Measurements from ENCODE around the gene UBR4.
A peak's percentile ranks its signal among the peaks of the same experiment; 100 is the strongest.

The UBR4 gene

DNA sequence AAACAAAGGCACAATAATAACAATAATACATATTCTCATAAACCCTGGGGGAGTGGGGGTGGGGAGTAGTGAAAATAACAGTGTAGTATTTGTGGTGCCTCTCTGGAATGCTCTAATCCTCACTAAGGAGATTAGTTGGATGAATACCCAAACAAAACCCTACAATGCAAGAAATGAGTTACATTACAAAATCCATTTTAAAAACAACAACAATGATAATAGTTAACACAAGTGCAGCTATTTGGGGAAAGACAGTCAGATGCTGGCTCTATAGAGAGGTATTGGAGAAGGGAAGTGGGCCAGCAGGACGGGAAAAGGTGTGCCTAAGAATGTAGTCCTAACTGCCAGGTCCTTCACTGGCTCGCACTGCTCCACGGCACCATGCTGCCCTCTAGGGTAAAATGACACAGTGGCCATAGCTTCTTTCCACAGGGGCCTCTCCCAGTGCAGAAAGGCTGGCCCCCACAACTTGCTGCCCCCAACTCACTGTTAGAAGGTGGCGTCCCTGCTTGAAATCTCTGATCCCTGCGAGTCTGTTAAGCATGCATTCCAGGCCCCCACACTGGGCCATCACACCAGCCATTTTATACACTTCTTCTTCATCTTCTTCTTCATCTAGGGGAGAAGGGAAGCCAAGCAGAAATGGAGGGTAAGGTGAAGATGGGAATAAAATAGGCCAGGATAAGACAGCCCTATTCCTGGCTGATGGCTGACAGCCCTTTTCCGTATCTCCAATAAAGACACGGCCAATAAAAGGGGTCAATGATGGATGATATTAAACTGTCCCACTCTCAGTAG lies 113.8 kb downstream of the UBR4 start:
- DNase-seq, result peak in 24 of 51 donors; percentile 2 to 56 (median 23)

DNA sequence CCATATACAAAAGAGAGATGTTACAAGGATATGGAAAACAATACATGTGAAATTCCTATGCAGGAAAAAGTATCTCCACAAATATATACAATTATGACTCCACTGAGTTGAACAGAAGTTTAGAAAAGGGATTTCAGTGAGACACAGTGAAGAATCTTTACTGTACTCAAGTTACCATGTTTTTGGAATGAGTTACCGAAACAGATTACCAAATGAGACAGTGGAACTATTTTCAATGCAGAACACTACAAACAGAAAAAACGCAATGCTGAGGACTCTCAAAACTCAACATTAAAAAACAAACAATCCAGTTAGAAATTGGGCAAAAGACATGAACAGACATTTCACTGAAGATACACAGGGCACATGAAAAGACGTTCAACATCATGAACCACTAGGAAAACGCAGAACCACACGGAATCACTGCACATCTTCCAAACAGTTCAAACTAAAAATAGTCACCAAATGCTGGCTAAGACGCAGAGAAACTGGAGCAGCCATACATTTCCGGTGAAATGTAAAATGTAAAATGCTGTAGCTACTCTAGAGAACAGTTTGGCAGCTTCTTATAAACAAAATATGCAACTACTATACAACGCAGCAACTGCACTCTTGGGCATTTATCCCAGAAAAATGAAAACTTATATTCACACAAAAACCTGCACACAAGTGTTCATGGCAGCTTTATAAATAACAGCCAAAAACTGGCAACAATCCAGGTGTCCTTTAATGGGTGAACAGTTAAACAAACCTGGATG lies 118.7 kb downstream of the UBR4 start:
- DNase-seq, result no peak

DNA sequence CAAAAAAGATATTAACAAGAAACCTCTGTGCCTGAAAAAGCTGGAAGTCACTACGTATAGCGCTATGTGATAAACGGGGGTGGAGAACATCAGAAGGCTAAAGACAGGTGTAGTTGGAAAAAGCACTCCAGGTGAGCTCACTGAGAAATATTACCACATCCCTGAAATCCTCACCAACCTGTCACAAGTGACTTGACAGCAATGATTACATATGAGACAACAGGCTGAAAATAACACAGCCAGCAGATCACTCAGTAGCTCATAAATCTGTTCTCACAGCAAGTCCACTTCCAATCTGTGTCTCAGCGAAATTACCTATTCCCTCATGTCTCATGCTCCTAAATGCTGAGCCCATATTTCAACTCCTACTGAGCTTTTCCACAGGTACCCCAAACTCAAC lies 120.5 kb downstream of the UBR4 start:
- DNase-seq, result no peak

DNA sequence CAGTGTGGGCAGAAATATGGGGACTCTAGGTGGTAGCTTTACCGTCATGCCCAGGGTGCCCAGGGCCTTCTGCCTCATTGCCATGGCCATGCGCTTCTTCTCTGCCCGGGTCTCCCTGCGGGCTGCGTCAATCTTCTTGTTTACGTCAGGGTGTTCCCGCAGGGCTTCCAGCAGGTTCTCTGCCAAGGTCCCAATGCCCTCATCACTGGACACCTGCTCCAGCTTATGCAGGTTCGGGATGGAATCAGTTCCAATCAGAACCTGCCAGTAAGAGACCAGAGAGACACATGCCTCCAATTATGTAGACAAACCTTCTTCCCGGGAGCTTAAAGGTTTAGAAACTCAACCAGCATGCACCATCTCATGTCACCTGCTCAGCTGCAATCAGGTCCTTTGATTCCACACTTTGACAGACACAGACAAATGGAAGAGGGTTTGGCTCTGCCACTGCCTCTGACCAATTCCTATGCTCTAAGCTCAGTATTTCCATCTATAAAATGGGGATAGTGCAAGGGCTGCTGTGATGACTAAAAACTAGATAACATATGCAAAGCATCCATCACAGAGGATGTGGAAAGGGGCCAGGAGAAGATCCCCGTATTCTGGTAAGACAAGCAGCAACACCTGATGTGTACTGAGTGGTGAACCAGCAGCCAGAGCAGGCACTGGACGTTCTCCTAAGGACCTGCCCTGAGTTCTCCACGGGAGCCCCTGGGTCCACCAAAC lies 121.2 kb downstream of the UBR4 start:
- DNase-seq, result no peak

DNA sequence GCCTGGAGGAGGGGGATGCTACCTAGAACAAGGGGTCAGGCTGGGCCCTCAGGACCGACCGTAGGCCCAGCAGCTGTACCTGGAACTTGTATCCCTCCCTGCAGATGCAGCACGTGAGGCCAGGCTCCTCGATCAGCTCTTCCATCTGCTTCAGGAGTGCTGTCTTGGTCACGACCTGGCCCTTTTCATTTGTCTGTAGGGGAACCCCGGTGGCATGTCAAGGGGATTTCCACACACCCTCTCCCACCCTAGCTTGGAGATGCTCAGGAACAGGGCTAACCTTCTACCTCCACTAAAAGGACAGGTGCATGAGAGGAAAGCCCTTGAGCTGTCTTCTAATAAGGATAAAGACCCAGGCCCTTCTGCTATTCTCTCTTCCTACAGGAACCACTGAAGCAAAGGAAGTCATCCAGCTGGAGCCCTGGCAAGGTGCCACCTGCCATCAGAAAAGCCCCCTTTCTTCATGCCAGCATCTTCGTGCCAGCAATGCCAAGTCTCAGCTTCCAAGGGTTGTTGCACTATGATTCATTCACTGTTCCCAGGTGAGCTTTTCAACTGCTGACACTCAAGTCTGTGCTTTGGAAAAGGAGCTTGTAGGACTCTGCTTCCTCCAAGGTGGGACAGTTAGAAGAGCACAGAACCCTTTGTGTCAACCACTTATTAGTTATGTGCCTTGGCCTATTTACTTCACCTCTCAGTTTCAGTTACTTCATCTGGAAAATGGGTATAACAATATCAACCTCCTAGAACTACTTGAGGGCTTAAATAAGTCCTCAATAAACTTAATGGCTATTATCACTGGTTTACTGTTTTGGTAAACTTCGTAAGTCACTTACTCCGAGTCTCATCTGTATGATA lies 122.1 kb downstream of the UBR4 start:
- DNase-seq, result peak in 1 of 51 donors; percentile 10

DNA sequence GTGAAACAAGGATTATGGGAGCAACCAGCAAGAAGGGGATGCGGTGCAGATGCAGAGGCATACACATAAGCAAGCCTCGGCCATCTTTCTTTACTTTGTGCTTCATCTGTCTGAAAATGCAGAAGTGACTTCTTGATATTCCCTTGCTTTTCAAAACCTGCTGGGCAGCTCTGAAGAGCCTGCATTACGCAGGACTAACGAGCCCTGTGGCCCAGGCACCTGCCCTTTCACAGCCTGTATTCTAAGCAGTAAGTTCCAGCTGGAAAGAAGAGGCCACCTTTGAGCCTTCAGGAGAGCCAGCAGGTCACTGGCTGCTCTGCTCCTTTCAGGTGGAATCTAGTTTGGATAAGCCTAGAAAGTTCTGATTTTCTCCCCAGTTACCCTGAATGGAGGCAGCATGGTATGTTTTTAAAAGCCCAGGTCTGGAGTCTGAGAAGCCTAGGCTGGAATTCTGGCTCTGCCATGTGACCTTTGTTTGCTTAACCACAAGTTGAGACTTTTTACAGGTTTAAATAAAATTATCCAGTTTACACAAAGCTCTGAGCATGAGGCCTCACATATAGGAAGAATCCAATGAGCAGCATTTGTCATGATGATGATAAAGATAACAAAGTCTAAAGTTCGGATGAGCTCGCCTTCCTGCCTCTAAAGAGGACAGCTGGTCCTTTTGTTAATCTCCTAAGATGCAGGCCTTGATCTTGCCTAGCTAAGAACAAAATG lies 122.9 kb downstream of the UBR4 start:
- no peak for DNase-seq

DNA sequence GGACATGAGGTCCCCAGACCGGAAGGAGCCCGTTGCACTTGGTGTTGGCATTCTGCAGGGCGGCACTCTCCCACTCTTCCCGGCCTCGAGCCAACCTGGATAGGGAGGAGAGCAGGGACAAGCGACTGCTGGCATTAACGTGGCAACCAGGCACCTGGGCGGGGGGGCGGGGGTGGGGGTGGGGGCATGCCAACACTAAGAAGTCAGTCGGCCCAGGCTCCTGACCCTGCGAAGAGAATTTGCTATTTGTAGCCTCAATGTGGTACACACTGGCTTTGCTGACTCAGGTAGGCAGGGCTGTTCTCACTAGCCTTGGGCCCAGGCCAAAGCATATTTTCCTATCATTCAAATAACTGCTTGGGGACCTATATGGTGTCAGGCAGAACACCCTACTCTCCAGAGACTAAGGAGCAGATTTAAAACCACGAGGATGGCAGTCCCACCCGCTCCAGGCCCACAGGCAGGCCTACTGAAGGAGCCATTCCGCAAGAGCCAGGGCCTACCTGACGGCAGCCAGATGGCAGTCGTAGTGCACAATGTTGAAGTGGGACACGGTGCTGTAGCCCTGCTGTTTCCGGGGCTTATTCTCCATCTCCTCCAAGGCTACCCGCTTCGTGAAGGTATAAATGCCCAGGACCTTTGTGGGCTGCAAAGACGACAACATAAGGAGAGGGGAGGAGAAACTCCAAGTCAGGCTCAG lies 123.7 kb downstream of the UBR4 start:
- no peak for DNase-seq

DNA sequence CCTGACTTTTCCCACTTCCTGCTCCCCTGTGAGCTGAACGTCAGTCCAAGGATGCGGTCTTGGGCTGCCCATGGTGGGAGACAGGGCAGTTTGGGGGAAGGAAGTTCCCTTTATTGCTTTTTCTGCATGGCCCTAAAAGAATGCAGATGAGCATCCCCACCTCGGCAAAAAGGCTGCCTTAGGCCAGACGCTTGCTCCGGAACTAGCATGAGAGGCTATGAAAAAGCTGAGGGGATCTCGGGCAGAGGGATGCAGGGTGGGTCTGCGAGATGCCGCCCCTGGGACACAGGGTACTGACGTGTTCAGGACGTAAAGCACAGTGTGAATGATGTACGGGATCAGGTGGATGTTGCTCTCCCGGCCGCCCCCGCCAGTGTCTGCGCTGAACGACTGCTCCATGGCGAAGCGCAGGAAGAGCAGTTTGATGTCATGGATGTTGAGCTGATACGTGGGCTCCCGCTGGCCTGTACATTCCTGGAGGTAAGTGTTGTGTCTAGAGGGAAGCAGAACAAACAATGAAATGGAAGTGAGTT lies 125.8 kb downstream of the UBR4 start:
- no peak for DNase-seq

DNA sequence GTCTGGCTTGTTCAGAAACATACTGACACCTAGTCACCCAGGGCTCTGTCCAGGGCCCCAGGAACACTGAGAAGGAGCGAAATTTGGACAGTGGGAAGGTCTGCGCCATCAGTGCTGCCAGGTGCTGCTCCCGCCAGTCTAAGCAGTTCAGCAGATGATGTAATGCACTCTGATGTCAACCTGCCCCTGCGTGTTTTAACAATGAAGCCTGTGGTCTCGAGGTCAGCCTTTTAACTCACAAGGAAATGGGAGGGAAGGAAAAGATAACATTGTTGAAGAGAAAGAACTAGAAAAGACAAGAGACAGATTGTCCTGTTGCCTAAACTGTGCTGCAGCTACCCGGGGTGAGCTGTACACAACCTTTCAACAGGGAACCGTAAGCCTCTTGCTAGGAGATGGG lies 127.0 kb downstream of the UBR4 start:
- no peak for DNase-seq

DNA sequence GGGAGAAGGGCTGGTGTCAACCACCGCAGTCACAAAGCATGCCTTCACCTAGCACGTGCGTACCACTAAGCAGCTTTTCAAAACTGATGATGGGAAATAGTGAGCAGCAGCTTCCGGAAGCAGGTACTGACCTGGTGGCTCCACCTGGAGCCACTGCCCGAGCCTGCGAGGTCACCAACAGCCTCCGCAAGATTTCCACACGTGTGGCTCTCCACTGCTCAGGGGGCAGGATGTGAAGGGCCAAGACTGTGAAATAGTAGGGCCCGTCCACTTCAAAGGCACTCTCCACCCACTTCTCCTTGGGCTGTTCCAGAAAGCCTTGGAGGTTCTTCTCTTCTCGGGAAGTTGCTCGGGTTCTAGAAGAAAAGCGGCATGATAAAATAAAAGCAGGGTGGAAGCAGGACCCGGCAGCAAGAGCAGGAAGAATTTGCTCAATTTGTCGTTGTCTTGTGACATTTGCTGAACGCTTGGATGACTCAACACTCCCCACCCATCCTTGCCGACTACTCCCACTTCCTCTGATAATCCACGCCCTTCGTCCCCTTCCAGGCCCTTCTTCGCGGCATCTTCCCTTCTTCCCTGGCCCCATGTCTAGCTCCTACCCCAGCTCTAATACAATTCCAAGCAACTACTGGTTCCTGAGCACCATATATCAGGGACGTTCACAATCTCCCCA lies 128.7 kb downstream of the UBR4 start:
- DNase-seq, result peak in 1 of 51 donors; percentile 25

DNA sequence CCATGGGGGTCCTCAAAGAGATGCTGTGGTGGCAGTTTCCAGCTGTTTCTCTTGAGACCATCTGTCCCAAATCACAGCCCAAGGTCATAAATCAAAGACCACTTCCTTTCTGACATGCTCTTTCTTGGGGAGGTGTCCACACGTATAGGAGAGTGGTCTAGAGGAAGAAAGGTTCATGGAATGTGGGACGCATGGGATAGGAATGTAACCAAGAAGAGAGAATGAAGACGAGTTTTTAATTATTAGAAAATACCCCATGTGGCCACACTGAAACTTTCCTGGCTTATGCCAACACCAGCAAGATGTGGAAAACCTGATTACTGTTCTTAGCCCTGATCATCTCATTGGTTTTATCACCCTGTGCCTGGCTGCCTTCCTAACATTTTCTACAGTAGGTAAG lies 129.3 kb downstream of the UBR4 start:
- no peak for DNase-seq

DNA sequence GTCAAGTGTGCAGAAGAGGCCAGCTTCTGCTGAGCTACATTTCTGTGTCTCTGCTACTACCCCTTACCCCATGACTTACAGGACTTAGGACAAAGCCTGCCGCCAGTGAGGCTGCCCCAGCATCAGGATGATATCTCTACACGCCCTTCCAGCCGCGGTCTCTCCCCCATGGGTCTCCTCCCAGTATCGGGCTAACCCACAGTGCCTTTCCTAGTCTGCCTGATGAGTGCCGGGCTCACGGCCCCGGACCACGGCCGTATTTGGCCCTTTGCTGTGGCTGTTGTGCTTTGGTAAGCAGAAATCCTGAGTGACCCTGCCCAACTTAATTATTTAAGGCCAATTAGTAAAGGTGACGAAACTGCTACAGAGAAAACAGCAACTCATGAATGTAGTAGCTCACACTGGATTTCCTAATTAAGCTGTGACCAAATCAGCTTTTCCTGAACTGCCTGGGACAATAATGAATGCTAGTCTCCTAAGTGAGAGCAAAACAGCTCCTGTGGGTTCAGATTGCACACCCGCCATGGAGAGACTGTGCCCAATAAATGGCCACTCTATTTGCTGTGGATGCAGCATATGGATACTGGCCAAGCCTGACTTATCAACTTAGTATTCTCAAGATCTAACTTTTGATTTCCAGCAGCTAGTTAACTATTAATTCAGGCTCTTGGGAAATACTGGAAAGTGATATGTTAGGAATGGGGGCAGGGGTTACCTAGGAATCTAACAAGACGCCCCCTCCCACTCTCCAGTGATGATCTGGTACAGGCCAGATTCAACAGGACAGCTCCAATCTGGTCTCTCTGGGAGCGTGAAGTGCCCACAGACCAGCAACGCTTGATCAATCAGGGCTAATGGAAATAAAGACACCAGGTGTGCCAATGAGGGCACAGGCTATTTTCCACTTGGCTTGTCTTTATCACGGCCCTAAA lies 130.3 kb downstream of the UBR4 start:
- peak in 1 of 51 donors; percentile 20 for DNase-seq

DNA sequence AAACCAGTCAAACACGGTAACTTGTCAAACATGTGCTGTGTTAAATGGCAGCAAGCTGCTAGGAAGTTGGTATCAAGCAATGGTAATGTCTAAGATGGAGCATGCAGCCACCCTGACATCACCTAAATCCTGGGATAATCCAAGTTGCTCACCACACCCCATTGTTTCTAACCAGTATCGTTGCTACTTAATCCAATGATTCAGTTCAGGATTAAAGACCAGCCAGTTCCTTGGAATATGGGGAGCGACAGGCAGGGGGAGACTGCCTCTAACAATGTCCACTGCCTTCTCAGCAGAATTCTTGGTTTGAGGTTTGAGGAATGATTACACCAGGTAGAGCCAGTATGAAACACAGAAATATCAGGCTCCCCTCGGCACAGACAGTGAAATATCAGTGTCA lies 131.5 kb downstream of the UBR4 start:
- DNase-seq, result no peak

DNA sequence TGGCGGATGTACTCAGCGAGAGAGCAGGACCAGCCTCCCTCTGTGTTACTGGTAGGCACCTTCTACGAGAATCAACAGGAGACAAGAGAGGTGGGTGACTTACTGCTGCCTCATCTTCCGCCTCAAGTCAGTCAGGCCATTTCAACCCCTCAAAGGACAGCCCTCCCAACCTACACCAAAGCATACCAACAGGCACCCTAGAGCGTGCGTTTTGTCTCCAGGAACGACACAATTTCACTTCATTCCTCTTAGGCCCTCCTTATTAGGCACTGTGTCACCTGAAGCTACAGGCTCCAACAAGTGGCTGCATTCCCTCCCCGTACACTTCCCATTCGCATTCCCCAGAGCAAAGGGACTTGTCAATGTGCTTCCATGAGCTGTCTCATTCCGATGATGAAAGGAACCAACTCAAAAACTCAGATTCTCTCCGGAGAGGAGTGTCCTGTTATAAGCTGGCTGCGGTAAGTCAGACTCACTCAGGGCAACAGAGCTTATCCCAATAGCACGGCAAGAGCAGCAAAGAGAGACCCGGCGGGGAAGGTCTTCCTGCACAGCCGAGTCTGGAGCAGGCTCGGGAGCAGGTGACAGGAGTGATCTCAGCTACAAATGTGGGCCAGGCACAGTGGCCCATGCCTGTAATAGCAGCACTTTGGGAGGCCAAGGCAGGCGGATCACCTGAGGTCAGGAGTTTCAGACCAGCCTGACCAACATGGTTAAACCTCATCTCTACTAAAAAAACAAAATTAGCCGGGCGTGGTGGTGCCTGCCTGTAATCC lies 133.0 kb downstream of the UBR4 start:
- no peak for DNase-seq

DNA sequence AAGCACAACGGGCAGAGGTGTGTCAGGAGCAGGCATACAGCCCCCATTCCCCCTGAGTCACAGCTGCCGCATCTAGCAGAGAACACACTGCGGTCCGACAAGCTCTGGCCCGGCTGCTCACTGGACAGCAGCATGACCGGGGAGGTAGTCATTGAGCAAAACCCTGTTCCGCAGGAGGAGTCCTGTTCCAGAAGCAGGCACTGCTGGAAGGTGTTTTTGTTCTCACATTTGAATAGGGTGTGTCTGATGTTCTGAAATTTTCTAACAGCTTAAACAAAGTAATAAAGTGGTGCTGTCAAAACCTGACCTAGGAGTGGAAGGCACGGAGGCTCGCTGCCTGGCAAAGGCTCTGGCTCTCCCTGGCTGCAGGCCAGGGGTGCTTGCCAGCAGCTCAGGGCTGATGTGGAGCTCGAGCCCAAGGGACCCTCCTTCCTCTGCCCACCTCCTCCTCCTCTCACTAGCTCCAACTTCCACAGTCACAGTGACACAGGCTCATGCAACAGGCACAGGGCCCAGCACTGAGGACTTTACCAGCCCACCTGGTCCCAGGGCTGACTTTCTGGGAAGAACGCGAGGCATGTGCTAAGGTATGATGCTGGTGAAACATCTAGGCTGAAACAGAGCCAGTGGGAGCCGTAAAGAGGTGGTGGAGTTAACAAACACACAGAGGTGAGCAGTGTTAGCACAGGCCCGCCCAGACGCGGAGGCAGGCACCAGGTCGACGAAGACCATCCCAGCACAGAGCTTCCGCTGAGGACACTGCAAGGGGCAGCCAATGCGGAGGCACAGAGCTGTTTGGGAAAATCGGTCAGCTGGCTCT lies 135.0 kb downstream of the UBR4 start:
- peak in 10 of 51 donors; percentile 9 to 34 (median 18) for DNase-seq

DNA sequence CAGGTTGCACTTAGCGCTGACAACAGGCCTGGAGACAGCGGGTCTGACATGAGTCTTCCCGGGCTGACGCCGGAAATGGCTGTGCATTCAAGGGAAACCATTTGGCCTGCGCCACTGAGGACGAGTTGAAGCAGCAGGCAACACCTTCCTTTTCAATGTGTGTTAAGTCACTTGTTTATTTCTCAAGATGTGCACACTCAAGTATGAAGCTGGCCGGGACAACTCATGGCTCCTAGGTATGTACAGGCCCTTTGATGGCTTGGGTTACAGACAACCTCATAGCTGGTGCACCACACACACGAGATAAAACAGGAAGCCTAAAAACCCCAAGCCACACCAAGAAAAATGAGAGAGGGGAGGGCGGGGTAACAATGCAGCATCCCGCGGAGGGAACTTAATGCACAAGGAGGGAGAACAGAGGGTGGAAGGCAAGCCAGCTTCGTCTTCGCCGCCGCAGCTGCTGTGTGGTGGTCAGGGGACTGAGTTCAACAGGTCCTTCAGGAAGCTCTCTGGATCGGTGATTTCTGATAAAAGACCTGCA lies 135.6 kb downstream of the UBR4 start:
- no peak for DNase-seq
